Peyer's patch (tissue), 4 donors: ENCODE measurements around the gene LDLRAD3. TPM values are rescaled to one million over a fixed set of nuclear protein-coding genes. Genes with fewer than 3 reads are reported as not detected.

ENCODE experiments used
- DNase-seq, 3 donors: peaks; one replicate each; pipeline ENCODE4 v3.0.0-alpha.2; 2017 to 2019
- H3K27ac ChIP-seq, 4 donors: fragments of 200-600 bp; sonication (generic); one replicate each; pipeline ENCODE4 v1.5.1; 2016 to 2019
- H3K27me3 ChIP-seq, 2 donors: fragments of 200-600 bp; sonication (generic); one replicate each; pipeline ENCODE4 v1.5.1; 2019
- H3K36me3 ChIP-seq, 3 donors: fragments of 200-600 bp; sonication (generic); one replicate each; pipeline ENCODE4 v1.5.1; 2016 to 2019
- H3K4me1 ChIP-seq, 4 donors: fragments of 200-600 bp; sonication (generic); one replicate each; pipeline ENCODE4 v1.5.1; 2016 to 2019
- H3K4me3 ChIP-seq, 4 donors: fragments of 200-600 bp; sonication (generic); 1 replicate in 3 of 4; 2 replicates in 1 of 4; pipeline ENCODE4 v1.5.1; 2016 to 2019; ENCODE audit warnings: mild to moderate bottlenecking in 1 of 4
- H3K9me3 ChIP-seq, 4 donors: fragments of 200-600 bp; sonication (generic); one replicate each; pipeline ENCODE4 v1.5.1; 2016 to 2019; ENCODE audit warnings: mild to moderate bottlenecking in 1 of 4
- CTCF ChIP-seq, 6 experiments: fragments of 450-650 bp in 4 of 6; fragments of 200-600 bp in 2 of 6; sonication (generic) in 1 of 6; IDR thresholded peaks; one replicate each; pipeline ENCODE4 v1.5.1; 2017 to 2019; ENCODE audit warnings: antibody characterized with exemption in 6 of 6, mild to moderate bottlenecking in 3 of 6, moderate library complexity in 1 of 6
- POLR2A ChIP-seq, 2 donors: fragments of 450-650 bp; IDR thresholded peaks; one replicate each; pipeline ENCODE4 v1.5.1; 2017; ENCODE audit warnings: antibody characterized with exemption in 2 of 2, mild to moderate bottlenecking in 2 of 2, moderate library complexity in 2 of 2
- total RNA-seq, 4 donors: library from RNA; depleted of rRNA; stranded (reverse); fragments of >200 nt; gene quantifications; one replicate each; pipeline ENCODE4 v1.1.0, GENCODE V29; 2016

LDLRAD3 gene
- total RNA-seq, 4 donors from 2014 or later = 1.2 to 14.0 (median 4.8) TPM

- no peaks in the 10 kb centered on the region for H3K36me3 ChIP-seq
- no peaks in the 10 kb centered on the region for H3K4me1 ChIP-seq
- no peak overlapping the region for H3K4me3 ChIP-seq
- H3K27ac ChIP-seq = no peak overlapping the region
- DNase-seq = no peak
- H3K27me3 ChIP-seq = no peaks in the 10 kb centered on the region
- TF ChIP-seq CTCF (IDR thresholded peaks at IDR 0.05) (no peak), POLR2A (IDR thresholded peaks at IDR 0.05) (no peak)
- peaks cover 0 to 4% (median 0%) of the 10 kb centered on the region in 4 donors for H3K9me3 ChIP-seq
Measured at GRCh38 chr11:36110668-36111410, 167.0 kb downstream of the LDLRAD3 start.

- TF ChIP-seq POLR2A (IDR thresholded peaks at IDR 0.05) (no peak), CTCF (IDR thresholded peaks at IDR 0.05) (no peak)
- Histone ChIP-seq H3K4me3 (no peak overlapping the region), H3K9me3 (peaks cover 0 to 4% (median 0%) of the 10 kb centered on the region in 4 donors), H3K4me1 (no peaks in the 10 kb centered on the region), H3K27ac (no peak overlapping the region), H3K27me3 (no peaks in the 10 kb centered on the region), H3K36me3 (no peaks in the 10 kb centered on the region)
- no peak for DNase-seq
Measured at GRCh38 chr11:36114095-36114494, 170.2 kb downstream of the LDLRAD3 start.

GRCh38 chr11:36115378-36115801 lies 171.5 kb downstream of the LDLRAD3 start:
- Histone ChIP-seq H3K4me1 (no peaks in the 10 kb centered on the region), H3K4me3 (no peak overlapping the region), H3K27me3 (no peaks in the 10 kb centered on the region), H3K36me3 (no peaks in the 10 kb centered on the region), H3K9me3 (peaks cover 0 to 4% (median 0%) of the 10 kb centered on the region in 4 donors), H3K27ac (no peak overlapping the region)
- no peak for TF ChIP-seq POLR2A (IDR thresholded peaks at IDR 0.05)
- TF ChIP-seq CTCF (IDR thresholded peaks at IDR 0.05) = no peak
- DNase-seq = no peak

- Histone ChIP-seq H3K9me3 (peaks cover 0 to 4% (median 0%) of the 10 kb centered on the region in 4 donors), H3K27ac (no peak overlapping the region)
- DNase-seq = no peak
Measured at GRCh38 chr11:36116161-36116560, 172.3 kb downstream of the LDLRAD3 start.

GRCh38 chr11:36118084-36118483 lies 174.2 kb downstream of the LDLRAD3 start:
- Histone ChIP-seq H3K36me3 (no peaks in the 10 kb centered on the region), H3K27ac (no peak overlapping the region)

More at GRCh38 chr11:36116161-36116560, 172.3 kb downstream of the LDLRAD3 start:
- TF ChIP-seq POLR2A (IDR thresholded peaks at IDR 0.05) = no peak
- TF ChIP-seq CTCF (IDR thresholded peaks at IDR 0.05) = no peak
- H3K27me3 ChIP-seq = no peaks in the 10 kb centered on the region
- no peaks in the 10 kb centered on the region for H3K4me1 ChIP-seq
- no peak overlapping the region for H3K4me3 ChIP-seq
- no peaks in the 10 kb centered on the region for H3K36me3 ChIP-seq

More at GRCh38 chr11:36118084-36118483, 174.2 kb downstream of the LDLRAD3 start:
- Histone ChIP-seq H3K9me3 (peaks cover 0 to 4% (median 0%) of the 10 kb centered on the region in 4 donors), H3K27me3 (no peaks in the 10 kb centered on the region), H3K4me1 (no peaks in the 10 kb centered on the region), H3K4me3 (no peak overlapping the region)
- TF ChIP-seq CTCF (IDR thresholded peaks at IDR 0.05) (no peak), POLR2A (IDR thresholded peaks at IDR 0.05) (no peak)
- no peak for DNase-seq
